ENCODE measurements around the gene EIF2S2.

DNA sequence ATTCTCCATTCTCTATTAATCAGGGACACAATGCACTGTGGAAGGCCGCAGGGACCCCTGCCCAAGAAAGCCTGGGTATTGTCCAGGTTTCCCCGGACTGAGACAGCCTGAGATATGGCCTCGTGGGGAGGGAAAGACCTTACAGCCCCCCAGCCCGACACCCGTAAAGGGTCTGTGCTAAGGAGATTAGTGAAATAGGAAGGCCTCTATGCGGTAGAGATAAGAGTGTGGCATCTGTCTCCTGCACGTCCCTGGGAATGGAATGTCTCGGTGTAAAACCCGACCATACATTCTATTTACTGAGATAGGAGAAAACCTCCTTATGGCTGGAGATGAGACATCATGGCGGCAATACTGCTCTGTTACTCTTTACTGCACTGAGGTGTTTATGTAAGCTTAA lies 15.7 kb upstream of the EIF2S2 start:
- no peak for TF ChIP-seq POLR2A (IDR thresholded peaks at IDR 0.05)
- TF ChIP-seq, protein P1, sequence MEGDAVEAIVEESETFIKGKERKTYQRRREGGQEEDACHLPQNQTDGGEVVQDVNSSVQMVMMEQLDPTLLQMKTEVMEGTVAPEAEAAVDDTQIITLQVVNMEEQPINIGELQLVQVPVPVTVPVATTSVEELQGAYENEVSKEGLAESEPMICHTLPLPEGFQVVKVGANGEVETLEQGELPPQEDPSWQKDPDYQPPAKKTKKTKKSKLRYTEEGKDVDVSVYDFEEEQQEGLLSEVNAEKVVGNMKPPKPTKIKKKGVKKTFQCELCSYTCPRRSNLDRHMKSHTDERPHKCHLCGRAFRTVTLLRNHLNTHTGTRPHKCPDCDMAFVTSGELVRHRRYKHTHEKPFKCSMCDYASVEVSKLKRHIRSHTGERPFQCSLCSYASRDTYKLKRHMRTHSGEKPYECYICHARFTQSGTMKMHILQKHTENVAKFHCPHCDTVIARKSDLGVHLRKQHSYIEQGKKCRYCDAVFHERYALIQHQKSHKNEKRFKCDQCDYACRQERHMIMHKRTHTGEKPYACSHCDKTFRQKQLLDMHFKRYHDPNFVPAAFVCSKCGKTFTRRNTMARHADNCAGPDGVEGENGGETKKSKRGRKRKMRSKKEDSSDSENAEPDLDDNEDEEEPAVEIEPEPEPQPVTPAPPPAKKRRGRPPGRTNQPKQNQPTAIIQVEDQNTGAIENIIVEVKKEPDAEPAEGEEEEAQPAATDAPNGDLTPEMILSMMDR (IDR thresholded peaks at IDR 0.05): no peak
